GM12873 (cell line): ENCODE results near the gene BLNK.

Experiments used
- TF ChIP-seq, protein P1 (sequence below): IDR thresholded peaks from 2 replicates; pipeline ENCODE4 v1.5.1; 2012; ENCODE audit warnings: low read depth, mild to moderate bottlenecking, moderate library complexity, low read length, control low read depth; ENCODE audit not compliant: insufficient read depth; ENCODE audit errors: missing control alignments

BLNK gene

DNA sequence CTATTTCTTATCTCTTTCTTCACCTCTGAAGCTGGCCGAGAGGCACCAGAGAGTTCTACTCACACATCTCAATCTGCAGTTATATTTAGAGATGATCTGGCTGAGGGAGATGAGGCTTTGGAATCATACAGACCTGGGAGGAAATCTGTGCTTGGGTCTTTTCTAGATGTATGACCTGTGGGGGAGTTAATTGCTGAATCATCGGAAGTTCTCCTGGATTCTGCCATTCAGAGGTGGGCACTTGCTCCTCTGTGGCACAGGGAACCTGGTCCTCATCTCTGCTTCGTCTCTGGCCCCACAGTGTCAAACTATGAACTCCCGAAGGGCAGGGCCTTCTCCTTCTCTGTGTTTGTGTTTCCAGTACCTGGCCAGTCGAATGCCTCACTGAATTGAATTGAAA is 52.5 kb downstream of the BLNK start:
- TF ChIP-seq, protein P1, sequence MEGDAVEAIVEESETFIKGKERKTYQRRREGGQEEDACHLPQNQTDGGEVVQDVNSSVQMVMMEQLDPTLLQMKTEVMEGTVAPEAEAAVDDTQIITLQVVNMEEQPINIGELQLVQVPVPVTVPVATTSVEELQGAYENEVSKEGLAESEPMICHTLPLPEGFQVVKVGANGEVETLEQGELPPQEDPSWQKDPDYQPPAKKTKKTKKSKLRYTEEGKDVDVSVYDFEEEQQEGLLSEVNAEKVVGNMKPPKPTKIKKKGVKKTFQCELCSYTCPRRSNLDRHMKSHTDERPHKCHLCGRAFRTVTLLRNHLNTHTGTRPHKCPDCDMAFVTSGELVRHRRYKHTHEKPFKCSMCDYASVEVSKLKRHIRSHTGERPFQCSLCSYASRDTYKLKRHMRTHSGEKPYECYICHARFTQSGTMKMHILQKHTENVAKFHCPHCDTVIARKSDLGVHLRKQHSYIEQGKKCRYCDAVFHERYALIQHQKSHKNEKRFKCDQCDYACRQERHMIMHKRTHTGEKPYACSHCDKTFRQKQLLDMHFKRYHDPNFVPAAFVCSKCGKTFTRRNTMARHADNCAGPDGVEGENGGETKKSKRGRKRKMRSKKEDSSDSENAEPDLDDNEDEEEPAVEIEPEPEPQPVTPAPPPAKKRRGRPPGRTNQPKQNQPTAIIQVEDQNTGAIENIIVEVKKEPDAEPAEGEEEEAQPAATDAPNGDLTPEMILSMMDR, result no peak

GRCh38 chr10:96217711-96218110 is 53.7 kb downstream of the BLNK start:
- TF ChIP-seq, protein P1, result no peak

- TF ChIP-seq, protein P1, result no peak
Observed at GRCh38 chr10:96216775-96217174, 54.6 kb downstream of the BLNK start.

- TF ChIP-seq, protein P1, result no peak
Observed at GRCh38 chr10:96212911-96213310, 58.5 kb downstream of the BLNK start.

DNA sequence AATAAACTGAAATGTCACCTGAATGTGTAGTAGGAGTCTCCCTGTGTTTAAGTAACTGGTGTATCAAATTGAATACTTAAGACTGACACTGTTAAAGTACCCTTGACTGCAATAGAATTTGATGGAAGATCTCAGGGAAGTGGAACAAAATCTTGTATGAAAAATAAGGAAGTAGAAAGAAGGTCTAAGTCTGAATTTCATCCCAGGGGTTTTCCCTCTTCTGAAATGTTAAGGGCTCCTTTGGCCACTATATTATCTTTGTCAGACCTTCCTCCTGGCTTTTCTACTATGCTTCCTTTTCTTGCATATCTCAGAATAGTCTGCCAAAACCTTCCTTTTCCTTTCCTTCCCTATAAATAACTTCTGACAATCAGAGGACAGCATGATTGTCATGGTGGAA is 59.6 kb downstream of the BLNK start:
- TF ChIP-seq, protein P1, result no peak

DNA sequence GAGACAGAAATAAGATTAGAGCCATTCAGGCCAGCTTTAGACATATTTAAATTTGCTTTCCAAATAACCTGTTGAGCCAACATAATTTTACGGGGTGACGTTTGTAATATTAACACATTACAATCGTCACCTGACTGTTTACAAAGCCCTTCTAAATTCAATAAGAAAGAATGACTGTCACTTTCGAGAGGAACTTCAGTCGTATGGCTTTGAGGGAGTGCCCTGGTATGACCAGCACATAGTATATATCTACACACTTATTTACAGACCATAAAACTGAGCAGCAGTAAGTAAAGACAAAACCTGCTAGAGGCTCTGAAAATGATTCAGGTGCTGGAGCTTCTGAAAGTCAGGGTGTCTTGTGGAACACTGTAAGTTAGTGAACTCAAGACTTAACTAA is 62.4 kb downstream of the BLNK start:
- TF ChIP-seq, protein P1, result no peak

DNA sequence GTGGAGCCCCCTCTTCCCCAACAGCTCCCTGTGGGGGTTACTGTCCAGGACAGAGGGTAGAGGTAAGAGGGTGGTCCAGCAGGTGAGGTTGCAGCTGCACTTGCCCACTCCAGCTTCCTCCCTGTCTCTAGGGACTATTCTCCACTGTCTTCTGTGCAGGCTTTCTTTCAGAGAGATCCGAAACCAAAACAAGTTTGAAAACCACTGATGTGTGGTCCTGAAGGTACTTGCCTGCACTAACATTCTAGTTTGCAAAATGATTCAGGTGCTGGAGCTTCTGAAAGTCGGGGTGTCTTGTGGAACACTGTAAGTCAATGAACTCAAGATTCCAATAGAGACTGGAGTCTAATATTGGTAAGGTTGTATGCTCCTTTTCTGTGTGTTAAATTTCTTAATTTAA is 63.1 kb downstream of the BLNK start:
- TF ChIP-seq, protein P1, result no peak
